BE2C (cell line): ENCODE measurements around the gene LRRTM1.

Experiments used
- DNase-seq: peaks from one replicate; pipeline ENCODE4 v3.0.0-alpha.2; 2020
- H3K27me3 ChIP-seq: fragments of 250-450 bp; sonication (Bioruptor Pico); 2 replicates; pipeline ENCODE4 v1.5.1; 2020; ENCODE audit warnings: mild to moderate bottlenecking
- H3K36me3 ChIP-seq: fragments of 250-450 bp; sonication (Bioruptor Pico); 2 replicates; pipeline ENCODE4 v1.5.1; 2020; ENCODE audit warnings: mild to moderate bottlenecking
- H3K4me1 ChIP-seq: fragments of 250-450 bp; sonication (Bioruptor Pico); 2 replicates; pipeline ENCODE4 v1.5.1; 2020
- H3K4me3 ChIP-seq: 2 replicates; pipeline ENCODE4 v1.5.1; 2011; ENCODE audit warnings: low read depth, low read length
- H3K9me3 ChIP-seq: fragments of 250-450 bp; sonication (Bioruptor Pico); 2 replicates; pipeline ENCODE4 v1.5.1; 2020
- TF ChIP-seq, protein P1 (sequence below): IDR thresholded peaks from 2 replicates; pipeline ENCODE4 v1.5.1; 2012; ENCODE audit warnings: mild to moderate bottlenecking, low read depth, low read length

Gene LRRTM1

GRCh38 chr2:80252294-80252986 lies 52.1 kb downstream of the LRRTM1 start:
- TF ChIP-seq, protein P1, sequence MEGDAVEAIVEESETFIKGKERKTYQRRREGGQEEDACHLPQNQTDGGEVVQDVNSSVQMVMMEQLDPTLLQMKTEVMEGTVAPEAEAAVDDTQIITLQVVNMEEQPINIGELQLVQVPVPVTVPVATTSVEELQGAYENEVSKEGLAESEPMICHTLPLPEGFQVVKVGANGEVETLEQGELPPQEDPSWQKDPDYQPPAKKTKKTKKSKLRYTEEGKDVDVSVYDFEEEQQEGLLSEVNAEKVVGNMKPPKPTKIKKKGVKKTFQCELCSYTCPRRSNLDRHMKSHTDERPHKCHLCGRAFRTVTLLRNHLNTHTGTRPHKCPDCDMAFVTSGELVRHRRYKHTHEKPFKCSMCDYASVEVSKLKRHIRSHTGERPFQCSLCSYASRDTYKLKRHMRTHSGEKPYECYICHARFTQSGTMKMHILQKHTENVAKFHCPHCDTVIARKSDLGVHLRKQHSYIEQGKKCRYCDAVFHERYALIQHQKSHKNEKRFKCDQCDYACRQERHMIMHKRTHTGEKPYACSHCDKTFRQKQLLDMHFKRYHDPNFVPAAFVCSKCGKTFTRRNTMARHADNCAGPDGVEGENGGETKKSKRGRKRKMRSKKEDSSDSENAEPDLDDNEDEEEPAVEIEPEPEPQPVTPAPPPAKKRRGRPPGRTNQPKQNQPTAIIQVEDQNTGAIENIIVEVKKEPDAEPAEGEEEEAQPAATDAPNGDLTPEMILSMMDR, result no peak
- DNase-seq, result no peak
- no peaks in the 10 kb centered on the region for H3K36me3 ChIP-seq

More at GRCh38 chr2:80252294-80252986, 52.1 kb downstream of the LRRTM1 start:
- Histone ChIP-seq H3K4me1 (no peaks in the 10 kb centered on the region), H3K4me3 (no peak overlapping the region), H3K27me3 (no peaks in the 10 kb centered on the region), H3K9me3 (no peaks in the 10 kb centered on the region)
